Transverse colon (tissue), 4 donors: ENCODE measurements around the gene MYL6B. TPM values are rescaled to one million over a fixed set of nuclear protein-coding genes. Genes with fewer than 3 reads are reported as not detected.
A peak's percentile ranks its signal among the peaks of the same experiment; 100 is the strongest.
"Not testable (repeated sequence)": the region's sequence is repeated elsewhere in the genome, so short reads cannot be mapped to it uniquely, and the experiment has no call there.

ENCODE experiments used
- DNase-seq: peaks from one replicate; pipeline ENCODE4 v3.0.0-alpha.2; 2019
- H3K27ac ChIP-seq, 4 donors: fragments of 200-600 bp; sonication (generic); 2 replicates each; pipeline ENCODE4 v1.5.1; 2016 to 2018; ENCODE audit warnings: inconsistent platforms in 4 of 4
- H3K27me3 ChIP-seq: fragments of 200-600 bp; sonication (generic); 2 replicates; pipeline ENCODE4 v1.5.1; 2017; ENCODE audit warnings: inconsistent platforms
- H3K36me3 ChIP-seq, 4 donors: fragments of 200-600 bp; sonication (generic); 2 replicates each; pipeline ENCODE4 v1.5.1; 2017 to 2019; ENCODE audit warnings: inconsistent platforms in 4 of 4
- H3K4me1 ChIP-seq, 4 donors: fragments of 200-600 bp; sonication (generic); 2 replicates each; pipeline ENCODE4 v1.5.1; 2017 to 2020; ENCODE audit warnings: inconsistent platforms in 4 of 4
- H3K4me3 ChIP-seq, 4 donors: fragments of 200-600 bp; sonication (generic); 1 replicate in 1 of 4; 2 replicates in 3 of 4; pipeline versions ENCODE4 v1.5.1 to v1.6.1; 2017 to 2019; ENCODE audit warnings: inconsistent platforms in 4 of 4
- H3K9me3 ChIP-seq, 2 donors: fragments of 200-600 bp; sonication (generic); 2 replicates each; pipeline ENCODE4 v1.5.1; 2017 to 2019; ENCODE audit warnings: inconsistent platforms in 2 of 2
- CTCF ChIP-seq, 5 experiments: fragments of 200-600 bp in 3 of 5; fragments of 450-650 bp in 2 of 5; sonication (generic) in 3 of 5; IDR thresholded peaks; 1 replicate in 2 of 5; 2 replicates in 3 of 5; pipeline ENCODE4 v1.5.1; 2016 to 2017; ENCODE audit warnings: antibody characterized with exemption in 5 of 5, inconsistent platforms in 3 of 5, mild to moderate bottlenecking in 2 of 5, moderate library complexity in 1 of 5
- EP300 ChIP-seq: sonication (generic); formaldehyde crosslinking; IDR thresholded peaks from one replicate; pipeline ENCODE4 v1.6.1; 2017; ENCODE audit warnings: antibody characterized with exemption, low read depth
- POLR2A ChIP-seq: fragments of 450-650 bp; IDR thresholded peaks from one replicate; pipeline ENCODE4 v1.6.1; 2016; ENCODE audit warnings: antibody characterized with exemption, mild to moderate bottlenecking, moderate library complexity
- POLR2AphosphoS5 ChIP-seq, 3 donors: sonication (generic); formaldehyde crosslinking; IDR thresholded peaks; one replicate each; pipeline ENCODE4 v1.6.1; 2016; ENCODE audit warnings: antibody characterized with exemption in 3 of 3
- WGBS, 2 donors: methylation state at CpG; one replicate each; pipeline ENCODE4 v1.1.5; 2018; ENCODE audit warnings: low coverage in 1 of 2; 5-methylcytosine and 5-hydroxymethylcytosine counted together
- in situ Hi-C, 4 donors: fragments of 200-750 bp; cut with MboI; loops; one replicate each; pipeline versions ENCODE4 v1.15.0 to v1.15.1; 2017; ENCODE audit warnings: low sequenced_read_pairs in 3 of 4, low pct_ligation_motif_present in 1 of 4, low pct_unique_long_range_greater_than_20kb in 1 of 4
- intact Hi-C: fragments of 100-400 bp; cut with DNase I; formaldehyde crosslinking; loops from one replicate; pipeline ENCODE4 v1.15.1; 2023; ENCODE audit warnings: low total_unique reads
- total RNA-seq, 4 donors: library from RNA; depleted of rRNA; stranded (reverse); fragments of >200 nt; gene quantifications; one replicate each; pipeline ENCODE4 v1.1.0, GENCODE V29; 2016

MYL6B gene
- total RNA-seq, 4 donors from 2014 or later, result 26.4 to 30.0 (median 26.7) TPM; not detected in 1

- H3K27ac ChIP-seq, result peak overlapping the region in 3 of 4 donors; percentile 7 to 52 (median 42)
- H3K9me3 ChIP-seq, H3K27me3 ChIP-seq, H3K4me3 ChIP-seq, DNase-seq, H3K36me3 ChIP-seq, H3K4me1 ChIP-seq, intact Hi-C loops: not testable (repeated sequence)
- in situ Hi-C loops, result loop anchor here in 1 of 4 donors (10.0 kb wide), 1 partner anchor 268 kb away; the partner anchor contains the start of gene SPRYD4
- 69 to 81% methylated on average over 6 to 11 of the region's 11 CpGs for WGBS, 2 donors
- peak in 2 of 3 donors; percentile 18 to 35 for TF ChIP-seq POLR2AphosphoS5 (IDR thresholded peaks at IDR 0.05)
Observed at GRCh38 chr12:56196818-56197550, 44.6 kb downstream of the MYL6B start.

GRCh38 chr12:56197921-56198635 is 45.7 kb downstream of the MYL6B start:
- no peak for DNase-seq
- in situ Hi-C loops (loop anchor here in 1 of 4 donors (10.0 kb wide), 1 partner anchor 267 kb away; the partner anchor contains the start of gene SPRYD4), intact Hi-C loops (no loop called here)
- Histone ChIP-seq H3K4me3 (no peak overlapping the region), H3K36me3 (no peaks in the 10 kb centered on the region), H3K9me3 (no peaks in the 10 kb centered on the region), H3K27ac (no peak overlapping the region), H3K27me3 (no peaks in the 10 kb centered on the region), H3K4me1 (peaks cover 0 to 11% (median 4%) of the 10 kb centered on the region in 4 donors)
- 91 to 96% methylated on average over 3 to 9 of the region's 9 CpGs for WGBS, 2 donors
- no peak for TF ChIP-seq CTCF (IDR thresholded peaks at IDR 0.05)
- TF ChIP-seq POLR2A, result no peak
- TF ChIP-seq EP300, result no peak
- no peak for TF ChIP-seq POLR2AphosphoS5 (IDR thresholded peaks at IDR 0.05)

GRCh38 chr12:56198836-56199235 is 46.4 kb downstream of the MYL6B start:
- WGBS, 2 donors, result 71 to 74% methylated on average over 1 of the region's 1 CpG

GRCh38 chr12:56202366-56202765 is 50.0 kb downstream of the MYL6B start:
- peak overlapping the region in 2 of 4 donors; percentile 21 to 24 for H3K27ac ChIP-seq

More at GRCh38 chr12:56198836-56199235, 46.4 kb downstream of the MYL6B start:
- no peak for DNase-seq
- no peak overlapping the region for H3K27ac ChIP-seq
- H3K4me1 ChIP-seq, result peaks cover 0 to 11% (median 4%) of the 10 kb centered on the region in 4 donors
- TF ChIP-seq EP300 (no peak), CTCF (IDR thresholded peaks at IDR 0.05) (no peak), POLR2A (no peak), POLR2AphosphoS5 (IDR thresholded peaks at IDR 0.05) (no peak)
- intact Hi-C loops, result no loop called here
- H3K4me3 ChIP-seq, result no peak overlapping the region
- H3K36me3 ChIP-seq, result no peaks in the 10 kb centered on the region
- H3K27me3 ChIP-seq, result no peaks in the 10 kb centered on the region
- in situ Hi-C loops, result loop anchor here in 1 of 4 donors (10.0 kb wide), 1 partner anchor 266 kb away; the partner anchor contains the start of gene SPRYD4
- no peaks in the 10 kb centered on the region for H3K9me3 ChIP-seq

More at GRCh38 chr12:56202366-56202765, 50.0 kb downstream of the MYL6B start:
- Histone ChIP-seq H3K27me3 (no peaks in the 10 kb centered on the region), H3K9me3 (no peaks in the 10 kb centered on the region), H3K4me1 (peaks cover 0 to 11% (median 4%) of the 10 kb centered on the region in 4 donors), H3K4me3 (no peak overlapping the region), H3K36me3 (peaks cover 0 to 16% (median 2%) of the 10 kb centered on the region in 4 donors)
- intact Hi-C loops (no loop called here), in situ Hi-C loops (no loop called here)
- DNase-seq, result no peak
- 17 to 34% methylated on average over 1 of the region's 1 CpG for WGBS, 2 donors
- TF ChIP-seq CTCF (IDR thresholded peaks at IDR 0.05) (no peak), POLR2AphosphoS5 (IDR thresholded peaks at IDR 0.05) (no peak), EP300 (no peak), POLR2A (no peak)
